ENCODE results near the gene TMEM26.
"Not testable (repeated sequence)": the region's sequence is repeated elsewhere in the genome, so short reads cannot be mapped to it uniquely, and the experiment has no call there.

The TMEM26 gene

DNA sequence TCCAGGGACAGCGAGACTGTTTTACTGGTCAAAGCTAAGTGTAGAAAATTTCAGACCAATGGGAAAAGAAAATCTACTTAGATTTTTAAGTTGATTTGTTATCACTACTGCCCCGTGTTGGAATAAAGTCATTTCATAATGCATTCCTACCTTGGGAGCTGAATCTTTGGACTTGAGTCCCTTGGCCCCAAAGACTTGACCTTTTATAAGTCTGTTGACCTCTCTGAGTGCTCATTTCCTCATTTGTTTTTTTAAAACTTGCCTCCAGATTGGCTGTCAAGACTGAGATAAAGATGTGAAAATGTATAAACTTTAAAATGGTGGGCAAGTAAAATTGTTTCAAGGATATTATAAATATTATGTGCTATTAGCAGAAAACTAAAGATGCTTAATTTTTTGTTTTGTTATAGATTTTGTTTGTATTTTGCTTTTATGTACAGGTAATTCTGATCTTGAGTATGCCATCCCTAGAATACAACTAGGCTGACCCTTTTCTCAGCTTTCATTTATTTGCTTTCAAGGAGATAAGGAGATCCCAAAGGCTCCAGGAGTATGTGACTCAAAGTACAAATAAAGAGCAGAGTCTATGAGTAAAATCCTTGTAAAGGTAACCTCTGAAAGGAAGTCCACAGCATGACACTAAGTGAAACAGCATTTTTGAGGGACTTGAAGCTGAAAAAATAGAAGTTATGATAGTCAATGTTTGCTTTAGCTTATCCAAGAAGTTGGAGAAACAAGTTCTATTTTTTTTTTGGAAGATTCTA is 54.6 kb downstream of the TMEM26 start:
- no peak for DNase-seq (ENCODE audit: low spot score)

DNA sequence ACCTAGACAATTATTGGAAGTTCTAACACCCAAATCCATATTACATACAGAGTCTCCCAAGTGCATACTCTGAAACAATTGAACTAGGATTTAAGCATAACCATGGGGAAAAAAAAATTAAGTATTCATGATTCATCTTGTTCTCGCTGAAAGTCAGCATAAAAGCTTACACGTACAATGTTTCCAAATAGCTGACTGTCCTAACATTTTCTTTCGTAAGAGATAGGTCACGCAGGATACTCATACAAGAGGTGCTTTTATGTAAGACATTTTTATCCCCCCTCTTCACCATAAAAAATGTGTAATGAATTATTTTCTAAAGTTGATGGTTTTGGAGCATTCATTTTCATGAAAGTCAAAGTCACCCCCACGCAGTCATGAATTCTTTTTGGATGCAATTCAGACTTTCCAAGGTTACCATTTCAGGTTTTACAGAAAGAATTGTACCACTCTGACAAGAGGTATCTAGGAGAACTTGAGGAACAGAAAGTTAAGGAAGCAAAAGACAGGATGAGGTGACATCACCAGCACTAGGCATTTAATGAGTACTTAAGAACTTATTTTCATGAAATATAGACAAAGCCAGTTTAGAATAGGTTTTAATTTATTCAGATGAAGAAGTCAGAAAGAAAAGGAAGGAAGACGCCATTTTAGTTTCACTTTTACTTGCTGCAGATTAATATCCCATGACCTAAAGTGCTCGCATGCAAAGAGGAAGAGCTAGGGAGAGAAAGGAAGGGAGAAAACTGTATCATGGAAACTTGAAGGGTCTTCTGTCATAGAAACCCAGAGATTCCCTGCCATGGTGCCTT is 55.8 kb downstream of the TMEM26 start:
- DNase-seq (ENCODE audit: low spot score): peak; percentile 17

DNA sequence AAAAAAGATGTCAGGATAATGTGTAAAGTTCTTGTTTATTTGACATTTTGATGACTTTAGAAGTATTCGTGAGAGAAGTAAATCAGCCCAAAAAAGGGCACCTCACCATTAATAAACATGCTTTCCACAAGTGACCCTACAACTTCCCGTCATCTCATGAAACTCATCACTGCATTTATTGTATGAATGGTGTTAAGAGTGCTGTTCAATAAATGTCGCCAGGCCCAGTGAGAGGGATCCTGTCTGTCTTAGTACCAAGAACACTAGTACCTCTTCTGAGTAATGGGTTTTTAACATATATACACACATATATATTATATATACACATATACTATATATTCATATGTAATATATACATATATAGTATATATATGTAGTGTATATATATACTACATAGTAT is 61.9 kb downstream of the TMEM26 start:
- no peak for DNase-seq (ENCODE audit: low spot score)

- DNase-seq (ENCODE audit: low spot score): no peak
These were observed 62.3 kb downstream of the TMEM26 start for GRCh38 chr10:61390851-61391250.

GRCh38 chr10:61389887-61390286 is 63.3 kb downstream of the TMEM26 start:
- DNase-seq (ENCODE audit: low spot score): no peak

DNA sequence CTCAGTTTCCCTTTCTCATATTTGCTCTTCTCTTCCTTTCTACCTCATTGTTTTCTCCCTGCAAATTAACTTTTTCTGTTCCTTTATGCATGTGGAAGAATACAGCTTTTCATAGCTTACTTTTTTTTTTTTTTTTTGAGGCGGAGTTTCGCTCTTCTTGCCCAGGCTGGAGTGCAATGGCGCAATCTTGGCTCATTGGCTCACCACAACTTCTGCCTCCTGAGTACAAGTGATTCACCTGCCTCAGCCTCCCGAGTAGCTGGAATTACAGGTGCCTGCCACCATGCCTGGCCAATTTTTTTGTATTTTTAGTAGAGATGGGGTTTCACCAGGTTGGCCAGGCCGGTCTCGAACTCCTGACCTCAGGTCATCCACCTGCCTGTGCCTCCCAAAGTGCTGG is 64.2 kb downstream of the TMEM26 start:
- DNase-seq (ENCODE audit: low spot score): not testable (repeated sequence)

GRCh38 chr10:61385231-61386001 is 67.8 kb downstream of the TMEM26 start:
- DNase-seq (ENCODE audit: low spot score): no peak

DNA sequence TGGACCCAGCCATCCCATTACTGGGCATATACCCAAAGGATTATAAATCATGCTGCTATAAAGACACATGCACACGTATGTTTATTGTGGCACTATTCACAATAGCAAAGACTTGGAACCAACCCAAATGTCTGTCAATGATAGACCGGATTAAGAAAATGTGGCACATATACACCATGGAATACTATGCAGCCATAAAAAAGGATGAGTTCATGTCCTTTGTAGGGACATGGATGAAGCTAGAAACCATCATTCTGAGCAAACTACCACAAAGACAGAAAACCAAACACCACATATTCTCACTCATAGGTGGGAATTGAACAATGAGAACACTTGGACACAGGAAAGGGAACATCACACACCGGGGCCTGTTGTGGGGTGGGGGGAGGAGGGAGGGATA is 72.0 kb downstream of the TMEM26 start:
- not testable (repeated sequence) for DNase-seq (ENCODE audit: low spot score)

DNA sequence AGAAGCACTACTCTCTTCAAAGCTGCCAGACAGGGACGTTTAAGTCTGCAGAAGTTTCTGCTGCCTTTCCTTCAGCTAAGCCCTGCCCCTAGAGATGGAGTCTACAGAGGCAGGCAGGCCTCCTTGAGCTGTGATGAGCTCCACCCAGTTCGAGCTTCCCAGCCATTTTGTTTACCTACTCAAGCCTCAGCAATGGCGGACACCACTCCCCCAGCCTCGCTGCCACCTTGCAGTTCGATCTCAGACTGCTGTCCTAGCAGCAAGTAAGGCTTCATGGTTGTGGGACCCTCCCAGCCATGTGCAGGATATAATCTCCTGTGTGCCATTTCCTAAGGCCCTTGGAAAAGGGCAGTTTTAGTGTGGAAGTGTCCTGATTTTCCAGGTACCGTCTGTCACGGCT is 74.3 kb downstream of the TMEM26 start:
- no peak for DNase-seq (ENCODE audit: low spot score)

GRCh38 chr10:61376908-61377368 is 76.2 kb downstream of the TMEM26 start:
- no peak for DNase-seq (ENCODE audit: low spot score)

DNA sequence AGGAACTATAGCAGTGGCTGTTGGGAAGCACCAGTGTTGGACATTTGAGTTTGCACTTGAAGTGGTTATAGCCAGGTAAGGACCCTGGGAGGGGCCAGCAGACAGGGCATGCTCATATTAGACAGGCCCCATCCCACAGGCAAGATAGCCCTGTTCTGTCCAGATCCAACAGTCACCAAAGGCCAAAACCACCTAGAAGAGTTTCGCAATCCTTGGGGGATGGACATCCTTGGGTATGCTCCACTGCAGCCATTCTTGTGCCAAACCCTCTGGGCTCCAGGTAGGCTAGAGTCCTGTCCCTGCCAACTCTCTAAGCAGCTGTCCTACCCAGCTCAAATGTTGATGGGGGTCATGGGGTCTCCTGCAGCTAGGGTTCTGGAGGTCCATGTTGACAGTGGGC is 76.8 kb downstream of the TMEM26 start:
- DNase-seq (ENCODE audit: low spot score): no peak

GRCh38 chr10:61366365-61366764 is 86.8 kb downstream of the TMEM26 start:
- DNase-seq (ENCODE audit: low spot score): no peak

- DNase-seq (ENCODE audit: low spot score): no peak
These were observed 88.6 kb downstream of the TMEM26 start for GRCh38 chr10:61364619-61365018.

- no peak for DNase-seq (ENCODE audit: low spot score)
These were observed 90.2 kb downstream of the TMEM26 start for GRCh38 chr10:61363006-61363405.

GRCh38 chr10:61359452-61359851 is 93.7 kb downstream of the TMEM26 start:
- DNase-seq (ENCODE audit: low spot score): no peak

- no peak for DNase-seq (ENCODE audit: low spot score)
These were observed 95.5 kb downstream of the TMEM26 start for GRCh38 chr10:61357687-61358086.
